Stomach (tissue), 9 donors: Measurements from ENCODE around the gene PTPN2. TPM values are rescaled to one million over a fixed set of nuclear protein-coding genes. Genes with fewer than 3 reads are reported as not detected.

ENCODE experiments used
- DNase-seq, 2 donors: peaks; one replicate each; pipeline versions ENCODE4 v3.0.0 to v3.0.0-alpha.2; 2013 to 2019
- H3K27ac ChIP-seq, 5 donors: fragments of 200-600 bp in 4 of 5; sonication (generic) in 4 of 5; one replicate each; pipeline ENCODE4 v1.5.1; 2013 to 2019; ENCODE audit warnings: mild to moderate bottlenecking in 1 of 5, moderate library complexity in 1 of 5
- H3K27me3 ChIP-seq, 3 donors: fragments of 200-600 bp; sonication (generic); one replicate each; pipeline ENCODE4 v1.5.1; 2017 to 2019; ENCODE audit warnings: mixed run types in 1 of 3
- H3K36me3 ChIP-seq, 4 donors: fragments of 200-600 bp; sonication (generic); 1 replicate in 3 of 4; 2 replicates in 1 of 4; pipeline ENCODE4 v1.5.1; 2016 to 2019
- H3K4me1 ChIP-seq, 4 donors: fragments of 200-600 bp; sonication (generic); one replicate each; pipeline ENCODE4 v1.5.1; 2016 to 2019
- H3K4me3 ChIP-seq, 4 donors: fragments of 200-600 bp; sonication (generic) in 3 of 4; one replicate each; pipeline ENCODE4 v1.5.1; 2016 to 2019; ENCODE audit warnings: mild to moderate bottlenecking in 1 of 4
- H3K9me3 ChIP-seq, 4 donors: fragments of 200-600 bp; sonication (generic); one replicate each; pipeline ENCODE4 v1.5.1; 2016 to 2019
- EP300 ChIP-seq: sonication (generic); formaldehyde crosslinking; IDR thresholded peaks from one replicate; pipeline ENCODE4 v1.6.1; 2017; ENCODE audit warnings: antibody characterized with exemption
- POLR2A ChIP-seq, 4 donors: fragments of 450-650 bp; IDR thresholded peaks; one replicate each; pipeline ENCODE4 v1.6.1; 2016; ENCODE audit warnings: antibody characterized with exemption in 4 of 4, control low read depth in 2 of 4, mild to moderate bottlenecking in 1 of 4, moderate library complexity in 1 of 4
- POLR2AphosphoS5 ChIP-seq, 3 donors: sonication (generic); formaldehyde crosslinking; IDR thresholded peaks; one replicate each; pipeline ENCODE4 v1.6.1; 2016; ENCODE audit warnings: antibody characterized with exemption in 3 of 3
- WGBS, 5 donors: extraction: QIAGEN DNeasy Blood & Tissue Kit in 3 of 5; methylation state at CpG; one replicate each; pipeline versions ENCODE4 v1.1.5 to v1.1.7; 2013 to 2018; 5-methylcytosine and 5-hydroxymethylcytosine counted together
- intact Hi-C: fragments of 100-400 bp; cut with DNase I; formaldehyde crosslinking; loops from one replicate; pipeline ENCODE4 v1.15.1; 2023; ENCODE audit warnings: low total_unique reads
- polyA plus RNA-seq, 3 donors: library from polyadenylated mRNA; stranded (reverse); fragments of 200-250 nt; gene quantifications; one replicate each; pipeline ENCODE4 v1.2.3, GENCODE V29; 2013
- total RNA-seq, 5 donors: library from RNA; depleted of rRNA; stranded (reverse); fragments of >200 nt; gene quantifications; one replicate each; pipeline versions ENCODE4 v1.1.0 to v1.2.3, GENCODE V29; 2014 to 2016
- TF ChIP-seq, protein P1 (sequence below), 7 experiments: fragments of 450-650 bp in 4 of 7; fragments of 200-600 bp in 3 of 7; sonication (generic) in 3 of 7; IDR thresholded peaks; one replicate each; pipeline ENCODE4 v1.5.1; 2016 to 2019; ENCODE audit warnings: antibody characterized with exemption in 7 of 7, control low read depth in 2 of 7, mild to moderate bottlenecking in 1 of 7
- donor health status: healthy with polysubstance abuse.
- donor health status: Bipolar disorder and iron deficiency.
- donor health status: healthy.

The PTPN2 gene
- total and polyA plus RNA-seq, 8 donors, result 5.8 to 66.7 (median 30.3) TPM

GRCh38 chr18:12818243-12818642 lies 65.8 kb downstream of the PTPN2 start:
- H3K4me3 ChIP-seq, result no peak overlapping the region
- WGBS, 5 donors, result 94 to 98% (median 94%) methylated on average over 3 of the region's 3 CpGs
- TF ChIP-seq, protein P1, sequence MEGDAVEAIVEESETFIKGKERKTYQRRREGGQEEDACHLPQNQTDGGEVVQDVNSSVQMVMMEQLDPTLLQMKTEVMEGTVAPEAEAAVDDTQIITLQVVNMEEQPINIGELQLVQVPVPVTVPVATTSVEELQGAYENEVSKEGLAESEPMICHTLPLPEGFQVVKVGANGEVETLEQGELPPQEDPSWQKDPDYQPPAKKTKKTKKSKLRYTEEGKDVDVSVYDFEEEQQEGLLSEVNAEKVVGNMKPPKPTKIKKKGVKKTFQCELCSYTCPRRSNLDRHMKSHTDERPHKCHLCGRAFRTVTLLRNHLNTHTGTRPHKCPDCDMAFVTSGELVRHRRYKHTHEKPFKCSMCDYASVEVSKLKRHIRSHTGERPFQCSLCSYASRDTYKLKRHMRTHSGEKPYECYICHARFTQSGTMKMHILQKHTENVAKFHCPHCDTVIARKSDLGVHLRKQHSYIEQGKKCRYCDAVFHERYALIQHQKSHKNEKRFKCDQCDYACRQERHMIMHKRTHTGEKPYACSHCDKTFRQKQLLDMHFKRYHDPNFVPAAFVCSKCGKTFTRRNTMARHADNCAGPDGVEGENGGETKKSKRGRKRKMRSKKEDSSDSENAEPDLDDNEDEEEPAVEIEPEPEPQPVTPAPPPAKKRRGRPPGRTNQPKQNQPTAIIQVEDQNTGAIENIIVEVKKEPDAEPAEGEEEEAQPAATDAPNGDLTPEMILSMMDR (IDR thresholded peaks at IDR 0.05), result no peak
- TF ChIP-seq EP300, result no peak
- no peak for TF ChIP-seq POLR2A (IDR thresholded peaks at IDR 0.05)
- TF ChIP-seq POLR2AphosphoS5 (IDR thresholded peaks at IDR 0.05), result no peak
- peaks cover 6 to 73% (median 60%) of the 10 kb centered on the region in 4 donors for H3K36me3 ChIP-seq
- H3K27ac ChIP-seq, result no peak overlapping the region
- DNase-seq, result no peak
- intact Hi-C loops, result no loop called here
- peaks cover 0 to 13% (median 3%) of the 10 kb centered on the region in 4 donors for H3K4me1 ChIP-seq
- no peaks in the 10 kb centered on the region for H3K9me3 ChIP-seq
- H3K27me3 ChIP-seq, result no peaks in the 10 kb centered on the region

DNA sequence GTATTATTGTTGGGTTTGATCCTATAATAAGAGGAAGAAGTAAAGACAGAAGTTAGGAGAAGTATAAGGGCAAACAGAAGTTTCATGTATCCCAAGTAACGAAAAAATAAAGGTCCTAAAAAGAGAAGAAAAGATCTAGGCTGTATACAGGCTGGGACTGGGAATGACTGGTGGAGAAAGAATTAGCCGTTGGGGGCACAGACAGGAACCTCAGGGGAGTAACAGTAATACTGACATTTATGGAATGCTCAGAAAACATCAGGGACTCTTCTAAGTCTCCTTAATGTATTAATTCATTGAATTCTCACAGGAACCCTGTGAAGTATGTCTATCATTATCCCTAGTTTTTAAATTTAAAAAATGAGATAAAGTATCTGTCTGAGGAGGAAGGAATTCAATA lies 67.6 kb downstream of the PTPN2 start:
- H3K4me1 ChIP-seq, result peaks cover 0 to 13% (median 3%) of the 10 kb centered on the region in 4 donors
- no peaks in the 10 kb centered on the region for H3K27me3 ChIP-seq
- H3K27ac ChIP-seq, result no peak overlapping the region
- WGBS, 5 donors, result 84 to 94% (median 92%) methylated on average over 2 of the region's 2 CpGs
- DNase-seq, result no peak
- peaks cover 6 to 72% (median 65%) of the 10 kb centered on the region in 4 donors for H3K36me3 ChIP-seq
- no peaks in the 10 kb centered on the region for H3K9me3 ChIP-seq
- TF ChIP-seq POLR2AphosphoS5 (IDR thresholded peaks at IDR 0.05) (no peak), EP300 (no peak), POLR2A (IDR thresholded peaks at IDR 0.05) (no peak)
- TF ChIP-seq, protein P1 (IDR thresholded peaks at IDR 0.05), result no peak
- intact Hi-C loops, result no loop called here
- H3K4me3 ChIP-seq, result no peak overlapping the region

GRCh38 chr18:12811191-12811950 lies 72.7 kb downstream of the PTPN2 start:
- TF ChIP-seq, protein P1 (IDR thresholded peaks at IDR 0.05), result no peak
- TF ChIP-seq POLR2A (IDR thresholded peaks at IDR 0.05), result no peak
- no peak for TF ChIP-seq POLR2AphosphoS5 (IDR thresholded peaks at IDR 0.05)
- no peak for TF ChIP-seq EP300
- Histone ChIP-seq H3K27me3 (no peaks in the 10 kb centered on the region), H3K4me1 (no peaks in the 10 kb centered on the region), H3K27ac (no peak overlapping the region), H3K4me3 (no peak overlapping the region), H3K36me3 (peaks cover 6 to 89% (median 69%) of the 10 kb centered on the region in 4 donors), H3K9me3 (no peaks in the 10 kb centered on the region)
- DNase-seq, result no peak
- intact Hi-C loops, result no loop called here
- WGBS, 5 donors, result 85 to 93% (median 91%) methylated on average over 6 of the region's 6 CpGs

- no peaks in the 10 kb centered on the region for H3K27me3 ChIP-seq
- H3K36me3 ChIP-seq, result peaks cover 3 to 46% (median 40%) of the 10 kb centered on the region in 4 donors
- no peaks in the 10 kb centered on the region for H3K4me1 ChIP-seq
- no peak for TF ChIP-seq POLR2AphosphoS5 (IDR thresholded peaks at IDR 0.05)
- TF ChIP-seq EP300, result no peak
- no peak for TF ChIP-seq POLR2A (IDR thresholded peaks at IDR 0.05)
- TF ChIP-seq, protein P1 (IDR thresholded peaks at IDR 0.05), result no peak
- DNase-seq, result no peak
- no peak overlapping the region for H3K27ac ChIP-seq
- intact Hi-C loops, result no loop called here
- 93 to 100% (median 96%) methylated on average over 1 of the region's 1 CpG for WGBS, 5 donors
- H3K4me3 ChIP-seq, result no peak overlapping the region
- H3K9me3 ChIP-seq, result no peaks in the 10 kb centered on the region
Measured at GRCh38 chr18:12803069-12803936, 80.7 kb downstream of the PTPN2 start.
